Fibroblast of lung (primary cell): ENCODE data around the gene REC114.

Experiments
- EZH2 ChIP-seq: IDR thresholded peaks from 2 replicates; pipeline ENCODE4 v1.5.1; 2012; ENCODE audit warnings: low read length, control low read depth, mild to moderate bottlenecking; ENCODE audit errors: missing control alignments
- TF ChIP-seq, protein P1 (sequence below), 2 donors: IDR thresholded peaks in 1 of 2; conservative IDR thresholded peaks in 1 of 2; 1 replicate in 1 of 2; 2 replicates in 1 of 2; pipeline ENCODE4 v1.5.1; 2011 to 2012; ENCODE audit warnings: low read length in 2 of 2, control low read depth in 1 of 2, inconsistent platforms in 1 of 2, low read depth in 1 of 2, mild to moderate bottlenecking in 1 of 2

DNA sequence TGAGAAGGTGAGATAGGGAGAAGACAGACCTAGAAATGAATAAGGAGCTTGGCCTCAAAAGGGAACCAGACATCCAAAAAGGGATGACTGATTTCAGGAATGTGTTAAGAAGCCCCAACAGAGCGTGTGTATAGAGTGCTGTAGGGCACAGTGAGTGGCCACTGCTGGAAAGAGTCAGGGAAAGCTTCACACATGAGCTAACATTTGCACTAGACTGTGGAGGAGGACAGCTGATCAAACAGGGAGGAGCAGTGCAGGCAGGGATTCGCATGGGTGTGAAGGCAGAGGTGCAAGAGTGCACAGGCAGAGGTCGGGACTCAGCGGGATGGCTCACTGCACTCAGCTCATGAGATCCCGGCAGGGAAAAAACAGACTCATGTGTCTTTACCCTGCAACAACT is 128.4 kb downstream of the REC114 start:
- TF ChIP-seq, protein P1, sequence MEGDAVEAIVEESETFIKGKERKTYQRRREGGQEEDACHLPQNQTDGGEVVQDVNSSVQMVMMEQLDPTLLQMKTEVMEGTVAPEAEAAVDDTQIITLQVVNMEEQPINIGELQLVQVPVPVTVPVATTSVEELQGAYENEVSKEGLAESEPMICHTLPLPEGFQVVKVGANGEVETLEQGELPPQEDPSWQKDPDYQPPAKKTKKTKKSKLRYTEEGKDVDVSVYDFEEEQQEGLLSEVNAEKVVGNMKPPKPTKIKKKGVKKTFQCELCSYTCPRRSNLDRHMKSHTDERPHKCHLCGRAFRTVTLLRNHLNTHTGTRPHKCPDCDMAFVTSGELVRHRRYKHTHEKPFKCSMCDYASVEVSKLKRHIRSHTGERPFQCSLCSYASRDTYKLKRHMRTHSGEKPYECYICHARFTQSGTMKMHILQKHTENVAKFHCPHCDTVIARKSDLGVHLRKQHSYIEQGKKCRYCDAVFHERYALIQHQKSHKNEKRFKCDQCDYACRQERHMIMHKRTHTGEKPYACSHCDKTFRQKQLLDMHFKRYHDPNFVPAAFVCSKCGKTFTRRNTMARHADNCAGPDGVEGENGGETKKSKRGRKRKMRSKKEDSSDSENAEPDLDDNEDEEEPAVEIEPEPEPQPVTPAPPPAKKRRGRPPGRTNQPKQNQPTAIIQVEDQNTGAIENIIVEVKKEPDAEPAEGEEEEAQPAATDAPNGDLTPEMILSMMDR (conservative IDR thresholded peaks at IDR 0.05 in 1 of 2, IDR thresholded peaks at IDR 0.05 in 1 of 2; ENCODE audit: low read depth in 1 of 2, low read length in 2 of 2): no peak
- TF ChIP-seq EZH2: no peak
